Stomach (tissue), 19 donors: ENCODE results near the gene C2orf42. TPM values are rescaled to one million over a fixed set of nuclear protein-coding genes. Genes with fewer than 3 reads are reported as not detected.
"Not testable (repeated sequence)": the region's sequence is repeated elsewhere in the genome, so short reads cannot be mapped to it uniquely, and the experiment has no call there.

ENCODE experiments used
- DNase-seq, 2 donors: peaks; one replicate each; pipeline versions ENCODE4 v3.0.0 to v3.0.0-alpha.2; 2013 to 2019
- H3K27ac ChIP-seq, 5 donors: fragments of 200-600 bp in 4 of 5; sonication (generic) in 4 of 5; one replicate each; pipeline ENCODE4 v1.5.1; 2013 to 2019; ENCODE audit warnings: mild to moderate bottlenecking in 1 of 5, moderate library complexity in 1 of 5
- H3K27me3 ChIP-seq, 3 donors: fragments of 200-600 bp; sonication (generic); one replicate each; pipeline ENCODE4 v1.5.1; 2017 to 2019; ENCODE audit warnings: mixed run types in 1 of 3
- H3K36me3 ChIP-seq, 4 donors: fragments of 200-600 bp; sonication (generic); 1 replicate in 3 of 4; 2 replicates in 1 of 4; pipeline ENCODE4 v1.5.1; 2016 to 2019
- H3K4me1 ChIP-seq, 4 donors: fragments of 200-600 bp; sonication (generic); one replicate each; pipeline ENCODE4 v1.5.1; 2016 to 2019
- H3K4me3 ChIP-seq, 4 donors: fragments of 200-600 bp; sonication (generic) in 3 of 4; one replicate each; pipeline ENCODE4 v1.5.1; 2016 to 2019; ENCODE audit warnings: mild to moderate bottlenecking in 1 of 4
- H3K9me3 ChIP-seq, 4 donors: fragments of 200-600 bp; sonication (generic); one replicate each; pipeline ENCODE4 v1.5.1; 2016 to 2019
- EP300 ChIP-seq: sonication (generic); formaldehyde crosslinking; IDR thresholded peaks from one replicate; pipeline ENCODE4 v1.6.1; 2017; ENCODE audit warnings: antibody characterized with exemption
- POLR2A ChIP-seq, 4 donors: fragments of 450-650 bp; IDR thresholded peaks; one replicate each; pipeline ENCODE4 v1.6.1; 2016; ENCODE audit warnings: antibody characterized with exemption in 4 of 4, control low read depth in 2 of 4, mild to moderate bottlenecking in 1 of 4, moderate library complexity in 1 of 4
- POLR2AphosphoS5 ChIP-seq, 3 donors: sonication (generic); formaldehyde crosslinking; IDR thresholded peaks; one replicate each; pipeline ENCODE4 v1.6.1; 2016; ENCODE audit warnings: antibody characterized with exemption in 3 of 3
- WGBS, 5 donors: extraction: QIAGEN DNeasy Blood & Tissue Kit in 3 of 5; methylation state at CpG; one replicate each; pipeline versions ENCODE4 v1.1.5 to v1.1.7; 2013 to 2018; 5-methylcytosine and 5-hydroxymethylcytosine counted together
- intact Hi-C: fragments of 100-400 bp; cut with DNase I; formaldehyde crosslinking; loops from one replicate; pipeline ENCODE4 v1.15.1; 2023; ENCODE audit warnings: low total_unique reads
- long read RNA-seq, 10 donors: transcript quantifications; one replicate each; lab custom pipeline, GENCODE V29; 2026
- polyA plus RNA-seq, 3 donors: library from polyadenylated mRNA; stranded (reverse); fragments of 200-250 nt; gene quantifications; one replicate each; pipeline ENCODE4 v1.2.3, GENCODE V29; 2013
- total RNA-seq, 5 donors: library from RNA; depleted of rRNA; stranded (reverse); fragments of >200 nt; gene quantifications; one replicate each; pipeline versions ENCODE4 v1.1.0 to v1.2.3, GENCODE V29; 2014 to 2016
- TF ChIP-seq, protein P1 (sequence below), 7 experiments: fragments of 450-650 bp in 4 of 7; fragments of 200-600 bp in 3 of 7; sonication (generic) in 3 of 7; IDR thresholded peaks; one replicate each; pipeline ENCODE4 v1.5.1; 2016 to 2019; ENCODE audit warnings: antibody characterized with exemption in 7 of 7, control low read depth in 2 of 7, mild to moderate bottlenecking in 1 of 7
- donor health status: healthy with polysubstance abuse.
- donor health status: Bipolar disorder and iron deficiency.
- donor health status: healthy.

C2orf42 gene
- total RNA-seq (10 to 100 TPM in 3 of 5 donors, 1 to 10 TPM in 2; 2.6 to 23.2 (median 11.7) TPM), polyA plus RNA-seq (1 to 10 TPM; 3.9 to 6.3 (median 4.3) TPM)
- long read RNA-seq, donor 1: 0 reads
- long read RNA-seq, donor 2: 0 reads
- long read RNA-seq, donor 3: 0 reads
- long read RNA-seq, donor 4: 0 reads
- long read RNA-seq, donor 5, partial matches to known transcripts: 0 of 1 reads
- long read RNA-seq, donor 5, other reads (novel, unspliced or antisense): 0 of 1 reads
- long read RNA-seq, donor 6: 0 reads
- long read RNA-seq, donor 7, partial matches to known transcripts: 0 of 1 reads
- long read RNA-seq, donor 7, other reads (novel, unspliced or antisense): 0 of 1 reads
- long read RNA-seq, donor 8, partial matches to known transcripts: 0 of 1 reads
- long read RNA-seq, donor 8, other reads (novel, unspliced or antisense): 0 of 1 reads
- long read RNA-seq, donor 9: 0 reads
- long read RNA-seq, donor 10, partial matches to known transcripts: 49 of 49 reads
- long read RNA-seq, donor 10, other reads (novel, unspliced or antisense): 0 of 49 reads

GRCh38 chr2:70190418-70191243 lies at the start of gene C2orf42:
Gene C2orf42, minus strand, starts transcription at chr2:70191019. Its CDS starts 9,034 bp downstream, at chr2:70181985.
- peak; percentile 93 to 99 (median 98) for TF ChIP-seq POLR2AphosphoS5 (IDR thresholded peaks at IDR 0.05)
- TF ChIP-seq POLR2A (IDR thresholded peaks at IDR 0.05): peak in 2 of 4 donors; percentile 76 to 90
- no peak for TF ChIP-seq EP300
- TF ChIP-seq, protein P1, sequence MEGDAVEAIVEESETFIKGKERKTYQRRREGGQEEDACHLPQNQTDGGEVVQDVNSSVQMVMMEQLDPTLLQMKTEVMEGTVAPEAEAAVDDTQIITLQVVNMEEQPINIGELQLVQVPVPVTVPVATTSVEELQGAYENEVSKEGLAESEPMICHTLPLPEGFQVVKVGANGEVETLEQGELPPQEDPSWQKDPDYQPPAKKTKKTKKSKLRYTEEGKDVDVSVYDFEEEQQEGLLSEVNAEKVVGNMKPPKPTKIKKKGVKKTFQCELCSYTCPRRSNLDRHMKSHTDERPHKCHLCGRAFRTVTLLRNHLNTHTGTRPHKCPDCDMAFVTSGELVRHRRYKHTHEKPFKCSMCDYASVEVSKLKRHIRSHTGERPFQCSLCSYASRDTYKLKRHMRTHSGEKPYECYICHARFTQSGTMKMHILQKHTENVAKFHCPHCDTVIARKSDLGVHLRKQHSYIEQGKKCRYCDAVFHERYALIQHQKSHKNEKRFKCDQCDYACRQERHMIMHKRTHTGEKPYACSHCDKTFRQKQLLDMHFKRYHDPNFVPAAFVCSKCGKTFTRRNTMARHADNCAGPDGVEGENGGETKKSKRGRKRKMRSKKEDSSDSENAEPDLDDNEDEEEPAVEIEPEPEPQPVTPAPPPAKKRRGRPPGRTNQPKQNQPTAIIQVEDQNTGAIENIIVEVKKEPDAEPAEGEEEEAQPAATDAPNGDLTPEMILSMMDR (IDR thresholded peaks at IDR 0.05): no peak
- 0 to 1% (median 1%) methylated on average over 40 to 60 of the region's 60 CpGs for WGBS, 5 donors
- peaks cover 7 to 21% (median 11%) of the 10 kb centered on the region in 4 donors for H3K4me1 ChIP-seq
- no peaks in the 10 kb centered on the region for H3K36me3 ChIP-seq
- H3K27ac ChIP-seq: peak within 1 kb of the TSS; percentile 94 to 98 (median 97)
- H3K9me3 ChIP-seq: no peaks in the 10 kb centered on the region
- intact Hi-C loops: no loop called here
- peak; percentile 96 to 99 for DNase-seq
- H3K4me3 ChIP-seq: peak within 1 kb of the TSS; percentile 54 to 76 (median 63)
- H3K27me3 ChIP-seq: no peaks in the 10 kb centered on the region

GRCh38 chr2:70240599-70240998 lies 49.8 kb upstream of the C2orf42 start:
- 91 to 96% (median 93%) methylated on average over 3 of the region's 3 CpGs for WGBS, 5 donors
- intact Hi-C loops: no loop called here
- no peak for DNase-seq
- Histone ChIP-seq H3K27ac (no peak overlapping the region), H3K36me3 (peaks cover 0 to 39% (median 30%) of the 10 kb centered on the region in 4 donors), H3K27me3 (no peaks in the 10 kb centered on the region), H3K4me1 (peaks cover 8 to 56% (median 35%) of the 10 kb centered on the region in 4 donors), H3K4me3 (no peak overlapping the region), H3K9me3 (no peaks in the 10 kb centered on the region)
- TF ChIP-seq POLR2AphosphoS5 (IDR thresholded peaks at IDR 0.05): no peak
- no peak for TF ChIP-seq EP300
- no peak for TF ChIP-seq POLR2A (IDR thresholded peaks at IDR 0.05)
- TF ChIP-seq, protein P1 (IDR thresholded peaks at IDR 0.05): no peak

GRCh38 chr2:70233926-70234325 lies 43.1 kb upstream of the C2orf42 start:
- DNase-seq: no peak
- H3K9me3 ChIP-seq: no peaks in the 10 kb centered on the region
- H3K27ac ChIP-seq: no peak overlapping the region
- H3K4me1 ChIP-seq: no peaks in the 10 kb centered on the region
- 48 to 64% (median 50%) methylated on average over 3 of the region's 3 CpGs for WGBS, 5 donors
- TF ChIP-seq, protein P1 (IDR thresholded peaks at IDR 0.05): no peak
- no peak for TF ChIP-seq POLR2A (IDR thresholded peaks at IDR 0.05)
- no peak for TF ChIP-seq POLR2AphosphoS5 (IDR thresholded peaks at IDR 0.05)
- TF ChIP-seq EP300: no peak
- no peaks in the 10 kb centered on the region for H3K27me3 ChIP-seq
- no peak overlapping the region for H3K4me3 ChIP-seq
- H3K36me3 ChIP-seq: peaks cover 35 to 90% (median 84%) of the 10 kb centered on the region in 4 donors
- intact Hi-C loops: no loop called here

- intact Hi-C loops: no loop called here
- no peak for DNase-seq
- Histone ChIP-seq H3K27ac (no peak overlapping the region), H3K36me3 (peaks cover 65 to 100% (median 97%) of the 10 kb centered on the region in 4 donors), H3K27me3 (no peaks in the 10 kb centered on the region), H3K9me3 (no peaks in the 10 kb centered on the region), H3K4me1 (no peaks in the 10 kb centered on the region), H3K4me3 (no peak overlapping the region)
- 77 to 86% (median 84%) methylated on average over 2 of the region's 2 CpGs for WGBS, 5 donors
- TF ChIP-seq, protein P1 (IDR thresholded peaks at IDR 0.05): no peak
- TF ChIP-seq EP300 (no peak), POLR2AphosphoS5 (IDR thresholded peaks at IDR 0.05) (no peak), POLR2A (IDR thresholded peaks at IDR 0.05) (no peak)
These were observed 36.0 kb upstream of the C2orf42 start for GRCh38 chr2:70226781-70227180.

DNA sequence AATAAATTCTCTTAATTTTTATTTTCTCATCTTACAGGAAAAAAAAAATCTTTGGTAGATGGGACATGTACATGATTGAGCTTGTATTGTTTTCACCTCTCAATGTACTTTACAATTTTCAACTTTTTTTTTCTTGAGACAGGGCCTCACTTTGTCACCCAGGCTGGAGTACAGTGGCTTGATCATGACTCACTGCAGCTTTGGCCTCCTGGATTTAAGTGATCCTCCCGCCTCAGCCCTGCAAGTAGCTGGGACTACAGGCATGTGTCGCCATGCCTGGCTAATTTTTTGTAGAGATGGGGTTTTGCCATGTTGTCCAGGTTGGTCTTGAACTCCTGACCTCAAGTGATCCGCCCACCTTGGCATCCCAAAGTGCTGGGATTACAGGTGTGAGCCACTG lies 32.5 kb upstream of the C2orf42 start:
- H3K4me1 ChIP-seq, intact Hi-C loops, DNase-seq, H3K4me3 ChIP-seq, H3K9me3 ChIP-seq, H3K27ac ChIP-seq, H3K27me3 ChIP-seq: not testable (repeated sequence)
- H3K36me3 ChIP-seq: peaks cover 63 to 100% (median 97%) of the 10 kb centered on the region in 4 donors
- WGBS, 5 donors: 97 to 100% (median 100%) methylated on average over 3 of the region's 3 CpGs
